T-helper 1 cell (primary cell): ENCODE data around the gene SNX21.
"Not testable (repeated sequence)": the region's sequence is repeated elsewhere in the genome, so short reads cannot be mapped to it uniquely, and the experiment has no call there.

Source experiments
- DNase-seq, 5 donors: peaks; one replicate each; pipeline ENCODE4 v3.0.0-alpha.2; 2012 to 2020

The SNX21 gene

DNA sequence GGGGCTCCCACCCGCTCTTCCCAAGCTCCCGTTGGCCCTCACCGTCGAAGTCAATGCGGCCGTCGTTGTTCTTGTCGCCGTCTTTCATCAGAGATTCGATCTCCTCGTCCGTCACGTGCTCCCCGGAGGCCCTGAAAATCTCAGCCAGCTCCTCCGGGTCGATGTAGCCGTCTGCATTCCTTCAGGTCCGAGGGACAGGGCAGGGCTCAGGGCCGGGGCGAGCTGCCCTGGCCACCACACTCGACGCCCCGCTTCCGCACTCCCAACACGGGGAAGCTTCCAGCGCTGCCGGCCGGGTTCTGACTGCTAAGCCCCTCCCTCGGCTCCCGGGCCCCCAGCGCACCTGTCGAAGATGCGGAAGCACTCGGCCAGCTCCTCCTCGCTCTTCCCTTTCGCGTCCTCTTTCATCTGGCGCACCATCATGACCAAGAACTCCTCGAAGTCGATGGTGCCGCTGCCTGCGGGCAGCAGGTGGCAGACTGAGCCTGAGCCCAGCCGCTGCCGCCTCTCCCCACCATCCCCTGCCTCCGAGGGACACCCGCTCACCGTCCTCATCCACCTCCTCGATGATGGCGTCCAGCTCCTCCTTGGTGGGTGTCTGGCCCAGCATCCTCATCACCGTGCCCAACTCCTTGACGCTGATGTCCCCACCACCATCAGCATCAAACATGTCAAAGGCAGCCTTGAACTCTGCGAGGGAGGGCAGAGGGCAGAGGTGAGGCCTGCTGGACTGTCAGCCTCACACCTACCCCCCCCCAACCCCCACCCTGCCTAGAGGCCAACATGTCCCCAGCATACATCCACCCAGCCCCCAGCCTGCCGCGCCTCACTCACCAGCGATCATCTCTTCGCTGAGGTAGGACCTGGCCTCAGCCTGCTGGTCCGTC, 9.4 kb upstream of the SNX21 start:
- peak in 4 of 5 donors; percentile 28 to 64 (median 34) for DNase-seq

DNA sequence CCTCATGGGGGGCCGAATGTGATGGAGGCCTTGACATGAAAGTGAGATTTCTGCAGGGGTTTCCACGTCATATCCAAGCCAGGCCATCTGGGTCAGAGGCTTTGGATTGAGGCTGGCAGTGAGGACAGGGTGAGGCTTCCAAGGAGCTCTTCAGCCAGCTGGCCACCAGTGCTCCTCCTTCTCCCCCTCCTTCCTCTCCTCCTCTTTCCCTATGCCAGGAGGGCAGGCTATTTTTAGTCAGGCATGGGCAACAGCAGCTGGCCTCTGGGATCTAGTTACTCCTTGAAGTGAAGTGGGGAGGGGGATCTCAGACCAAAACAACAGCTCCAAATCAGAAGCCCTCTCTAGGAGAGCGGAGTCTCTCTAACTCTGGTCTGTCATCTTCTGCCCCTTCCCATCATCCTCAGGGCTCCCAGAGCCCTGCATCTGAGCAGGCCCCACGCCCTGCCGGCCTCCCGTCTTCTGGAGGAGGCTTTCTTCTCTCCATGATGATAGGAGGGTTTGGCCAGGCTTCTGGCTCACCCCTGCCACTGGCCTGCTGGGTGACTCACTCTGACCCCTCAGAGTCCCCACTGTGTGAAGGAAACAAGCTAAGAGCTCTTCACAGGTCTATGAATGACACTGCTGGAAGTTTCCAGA, 7.1 kb upstream of the SNX21 start:
- no peak for DNase-seq

DNA sequence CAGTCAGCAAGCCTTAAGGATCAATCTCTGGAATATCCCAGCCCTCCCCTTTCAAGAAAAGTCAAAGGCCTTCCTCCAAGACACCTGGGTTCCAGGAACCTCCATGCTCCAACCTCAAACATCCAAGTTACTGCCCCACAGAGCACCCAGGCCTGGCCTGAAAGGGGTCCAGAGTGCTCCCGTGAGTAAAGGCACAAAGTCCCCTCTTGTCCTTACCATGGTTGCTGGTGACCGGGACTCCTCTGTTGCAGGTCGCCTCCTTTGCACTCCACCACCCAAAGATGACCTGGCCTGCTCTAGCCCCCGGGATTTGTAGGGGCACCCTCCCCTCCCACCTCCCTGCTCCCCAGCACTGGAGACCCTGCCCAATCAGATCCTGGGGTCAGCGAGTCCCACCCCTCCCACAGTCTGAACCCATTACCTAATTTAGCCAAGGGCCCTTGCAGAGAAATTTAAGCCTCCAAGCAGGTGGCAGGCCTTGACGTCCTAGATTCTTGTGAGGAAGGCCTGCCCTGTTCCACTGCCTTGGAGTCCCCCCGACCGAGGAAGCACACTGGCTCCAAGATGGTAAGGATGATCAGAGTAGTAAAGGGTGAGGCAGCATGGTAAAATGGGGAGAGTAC, 6.5 kb upstream of the SNX21 start, which contains the start of gene TNNC2:
Gene TNNC2, minus strand, starts transcription at position 283 of the 623 bp plus-strand sequence. Its CDS starts 64 bp downstream, at position 219.
- DNase-seq, result no peak

DNA sequence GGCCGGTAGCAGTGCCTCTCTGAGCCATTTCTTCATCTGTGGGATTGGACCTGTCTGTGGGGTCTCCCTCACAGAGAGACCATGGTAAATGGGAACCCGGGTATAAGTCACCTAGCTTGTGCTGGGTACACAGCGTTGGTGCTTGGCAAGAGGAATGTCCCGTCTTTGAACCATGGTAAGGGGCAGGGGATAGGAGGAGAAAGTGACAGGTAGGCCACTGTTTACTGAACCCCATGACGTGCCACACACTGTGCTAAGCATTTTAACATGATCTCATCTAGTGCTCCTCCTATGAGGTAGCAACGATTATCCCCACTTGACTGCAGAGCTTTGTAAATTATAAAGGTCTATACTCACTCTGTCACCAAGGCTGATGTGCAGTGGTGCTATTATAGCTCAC, 5.9 kb upstream of the SNX21 start:
- no peak for DNase-seq

DNA sequence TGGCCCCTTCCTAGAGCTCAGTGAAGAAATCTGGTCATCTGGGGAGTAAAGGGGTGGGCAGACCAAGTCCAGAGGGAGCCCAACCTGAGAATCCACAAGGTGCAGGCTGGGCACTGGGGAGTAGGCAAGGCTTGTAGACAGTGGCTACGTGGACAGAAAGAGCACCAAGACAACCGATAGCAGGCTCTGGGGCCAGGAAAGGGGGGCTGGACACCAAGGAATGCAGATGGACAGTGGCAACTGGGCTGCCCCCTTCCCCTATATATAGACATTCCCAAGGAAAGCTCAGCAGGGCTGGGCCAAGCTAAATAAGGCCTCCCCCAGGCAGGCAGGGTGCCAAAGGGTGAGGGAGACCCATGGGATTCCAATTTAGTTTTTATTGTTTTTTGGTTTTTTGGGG, 5.0 kb upstream of the SNX21 start:
- no peak for DNase-seq

DNA sequence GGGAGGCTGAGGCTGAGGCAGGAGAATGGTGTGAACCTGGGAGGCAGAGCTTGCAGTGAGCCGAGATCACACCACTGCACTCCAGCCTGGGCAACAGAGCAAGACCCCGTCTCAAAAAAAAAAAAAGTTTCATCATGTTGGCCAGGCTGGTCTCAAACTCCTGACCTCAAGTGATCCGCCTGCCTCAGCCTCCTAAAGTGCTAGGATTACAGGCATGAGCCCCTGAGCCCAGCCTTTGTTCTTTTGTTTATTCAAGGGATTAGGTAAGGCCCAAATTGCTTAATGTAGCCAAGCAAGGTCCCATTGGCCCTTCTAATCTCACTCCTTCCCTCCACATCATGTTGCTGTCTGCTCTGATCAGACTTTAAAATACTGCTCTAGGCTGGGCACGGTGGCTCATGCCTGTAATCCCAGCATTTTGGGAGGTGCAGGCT, 3.9 kb upstream of the SNX21 start:
- not testable (repeated sequence) for DNase-seq

DNA sequence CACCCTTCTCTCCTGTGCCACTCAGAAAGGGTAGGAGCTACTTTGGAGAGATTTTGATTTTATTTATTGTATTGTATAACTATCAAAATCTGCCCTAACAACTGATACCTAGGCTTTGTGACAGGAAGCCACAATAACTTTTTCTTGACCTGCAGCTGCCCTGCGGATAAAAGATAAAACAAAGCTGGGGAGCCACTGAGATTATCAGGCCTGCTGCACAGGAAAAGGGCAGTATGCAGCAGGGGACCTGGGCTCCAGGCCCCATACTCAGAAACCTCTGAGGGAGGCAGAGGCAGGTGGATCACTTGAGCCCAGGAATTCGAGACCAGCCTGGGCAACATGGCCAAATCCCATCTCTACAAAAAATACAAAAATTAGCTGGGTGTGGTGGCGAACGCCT, 980 bp upstream of the SNX21 start:
- DNase-seq, result no peak

DNA sequence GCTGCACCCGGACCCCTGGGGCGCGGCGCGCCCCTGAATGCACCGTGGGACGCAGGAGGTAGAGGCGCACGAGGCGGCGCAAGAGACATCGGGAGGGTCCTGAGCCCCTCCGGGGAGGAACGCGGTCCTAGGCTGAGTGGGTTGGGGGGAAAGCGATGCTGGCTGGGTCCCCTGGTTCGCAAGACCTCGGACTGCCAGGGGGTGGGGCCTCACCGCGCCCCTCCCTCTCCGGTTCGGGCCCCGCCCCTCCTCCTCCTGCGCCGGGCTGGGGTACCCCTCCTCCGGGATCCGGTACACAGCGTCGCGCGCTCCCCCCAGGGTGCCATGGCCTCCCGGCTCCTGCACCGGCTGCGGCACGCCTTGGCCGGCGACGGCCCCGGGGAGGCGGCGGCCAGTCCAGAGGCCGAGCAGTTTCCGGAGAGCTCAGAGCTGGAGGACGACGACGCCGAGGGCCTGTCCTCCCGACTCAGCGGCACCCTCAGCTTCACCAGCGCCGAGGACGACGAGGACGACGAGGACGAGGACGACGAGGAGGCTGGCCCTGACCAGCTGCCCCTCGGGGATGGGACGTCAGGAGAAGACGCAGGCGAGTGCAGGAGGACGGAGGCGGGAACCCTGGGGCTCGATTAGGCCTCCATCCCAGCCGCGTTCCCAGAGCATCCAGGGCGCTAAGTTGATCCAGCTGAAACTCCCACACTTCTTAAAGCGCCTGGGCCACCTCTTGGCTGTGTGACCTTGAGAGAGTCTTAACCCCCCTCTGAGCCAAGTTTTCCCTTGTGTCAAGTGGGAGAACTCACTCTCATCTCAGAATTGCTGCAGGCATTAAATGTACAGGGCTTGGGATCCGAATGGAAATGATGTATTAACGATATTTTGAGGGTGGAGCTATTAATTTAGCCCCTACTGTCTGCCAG, 541 bp downstream of the SNX21 start:
- DNase-seq, result peak in 2 of 5 donors; percentile 41 to 46

DNA sequence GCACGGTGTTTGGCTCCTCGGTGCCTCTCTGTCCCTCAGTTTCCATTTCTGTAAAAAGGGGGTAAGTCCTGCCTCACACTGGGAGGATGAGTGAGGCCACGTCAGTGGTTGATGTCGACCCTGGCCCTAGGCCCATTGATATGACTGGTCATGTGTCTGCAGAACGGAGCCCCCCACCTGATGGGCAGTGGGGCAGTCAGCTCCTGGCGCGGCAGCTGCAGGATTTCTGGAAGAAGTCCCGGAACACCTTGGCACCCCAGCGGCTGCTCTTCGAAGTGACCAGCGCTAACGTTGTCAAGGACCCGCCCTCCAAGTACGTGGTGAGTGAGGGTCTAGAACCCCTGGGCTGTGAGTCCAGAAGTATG, 1.2 kb downstream of the SNX21 start:
- DNase-seq, result no peak

DNA sequence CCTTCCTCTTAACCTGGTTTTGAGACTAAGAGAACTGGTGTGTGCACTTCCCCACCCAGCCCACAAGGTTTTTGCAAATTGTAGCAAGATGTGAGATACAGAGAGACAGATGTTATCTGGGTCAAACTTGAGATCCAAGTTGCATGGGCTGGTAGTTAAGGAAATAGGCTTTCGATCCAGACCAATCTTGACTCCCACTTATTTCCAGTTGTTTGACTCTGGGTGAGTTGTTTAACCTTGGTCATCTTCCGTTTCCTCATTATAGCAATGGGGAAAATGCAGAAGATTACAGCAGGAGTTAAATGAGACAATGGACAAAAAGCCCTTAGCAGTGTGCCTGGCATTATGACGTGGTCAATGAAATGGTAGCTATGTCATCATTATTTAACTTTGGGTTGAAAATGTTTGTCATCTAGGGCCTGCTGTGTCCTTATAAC, 1.7 kb downstream of the SNX21 start:
- DNase-seq, result no peak

DNA sequence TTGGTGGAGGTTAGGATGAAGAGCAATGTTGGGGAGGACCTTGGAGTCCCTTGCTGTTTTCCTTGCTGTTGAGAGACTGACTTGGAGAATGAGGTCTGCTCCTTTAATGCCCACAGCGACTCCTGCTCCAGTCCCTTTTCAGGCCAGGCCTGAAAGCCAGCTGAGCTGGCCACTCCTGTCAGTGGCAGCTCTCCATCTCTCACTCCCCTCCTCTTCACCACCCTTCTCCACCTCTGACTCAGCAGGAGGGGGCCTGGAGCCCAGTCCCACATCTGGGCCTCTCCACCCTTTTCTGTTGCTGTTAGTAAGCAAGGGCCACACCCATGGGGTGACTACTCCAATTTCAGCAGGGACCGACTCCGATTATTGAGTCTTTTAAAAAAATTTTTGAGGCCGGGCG, 2.2 kb downstream of the SNX21 start:
- no peak for DNase-seq

DNA sequence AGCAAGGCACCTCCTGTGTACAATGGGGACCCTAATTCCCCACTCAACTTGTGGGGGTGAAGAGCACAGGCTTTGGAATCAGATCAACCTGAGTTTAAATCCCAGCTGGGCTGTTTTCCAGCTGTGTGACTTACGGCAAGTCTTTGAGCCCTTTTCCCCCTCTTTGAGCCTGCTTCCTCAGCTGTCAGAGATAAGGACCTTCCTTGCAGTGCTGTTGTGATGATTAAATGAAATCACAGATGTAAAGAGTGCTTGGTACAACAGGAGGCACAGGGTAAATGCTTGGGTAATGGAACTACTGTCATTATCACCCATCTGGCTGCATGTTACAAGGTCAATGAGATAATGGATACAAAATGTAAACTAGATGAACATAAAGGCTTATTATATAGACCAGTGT, 3.2 kb downstream of the SNX21 start:
- no peak for DNase-seq

DNA sequence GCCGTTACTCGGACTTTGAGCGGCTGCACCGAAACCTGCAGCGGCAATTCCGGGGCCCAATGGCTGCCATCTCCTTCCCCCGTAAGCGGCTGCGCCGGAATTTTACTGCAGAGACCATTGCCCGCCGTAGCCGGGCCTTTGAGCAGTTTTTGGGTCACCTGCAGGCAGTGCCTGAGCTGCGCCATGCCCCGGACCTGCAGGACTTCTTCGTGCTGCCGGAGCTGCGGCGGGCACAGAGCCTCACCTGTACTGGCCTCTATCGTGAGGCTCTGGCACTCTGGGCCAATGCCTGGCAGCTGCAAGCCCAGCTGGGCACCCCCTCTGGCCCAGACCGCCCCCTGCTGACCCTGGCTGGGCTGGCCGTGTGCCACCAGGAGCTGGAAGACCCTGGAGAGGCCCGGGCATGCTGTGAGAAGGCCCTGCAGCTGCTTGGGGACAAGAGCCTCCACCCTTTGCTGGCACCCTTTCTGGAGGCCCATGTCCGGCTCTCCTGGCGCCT, 7.2 kb downstream of the SNX21 start:
- no peak for DNase-seq

DNA sequence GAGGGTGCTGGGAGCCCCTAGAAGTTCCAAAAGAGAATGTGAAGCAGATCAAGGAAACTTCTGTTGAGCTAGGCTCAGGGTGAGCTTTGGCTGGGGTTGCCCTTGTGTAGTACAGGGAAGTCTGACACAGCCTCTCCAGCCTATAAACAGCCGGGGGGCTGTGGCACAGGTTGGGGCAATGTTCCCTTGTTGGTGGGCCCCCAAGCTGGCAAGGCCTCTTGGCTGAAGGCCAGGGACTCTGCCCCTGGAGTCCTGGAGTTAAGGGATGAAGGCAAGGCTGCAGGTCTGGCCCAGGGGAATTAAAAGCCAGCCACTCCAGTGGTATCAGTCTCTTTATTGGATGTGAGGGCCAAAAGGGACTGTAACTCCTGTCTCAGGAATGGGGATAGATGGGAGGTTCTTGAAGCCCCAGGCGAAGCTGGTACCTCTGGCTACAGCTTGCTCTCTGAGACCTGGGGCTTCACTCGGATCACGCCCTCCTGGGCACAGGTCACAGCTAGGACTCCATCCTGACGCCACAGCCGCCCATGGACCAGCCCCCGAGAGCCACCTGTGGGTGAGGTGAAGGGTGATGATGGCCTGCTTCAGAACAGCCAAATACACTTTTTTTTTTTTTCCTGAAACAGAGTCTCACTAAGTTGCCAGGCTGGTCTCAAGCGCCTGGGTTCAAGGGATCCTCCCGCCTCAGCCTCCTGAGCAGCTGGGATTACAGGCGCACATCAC, 8.0 kb downstream of the SNX21 start:
- no peak for DNase-seq

DNA sequence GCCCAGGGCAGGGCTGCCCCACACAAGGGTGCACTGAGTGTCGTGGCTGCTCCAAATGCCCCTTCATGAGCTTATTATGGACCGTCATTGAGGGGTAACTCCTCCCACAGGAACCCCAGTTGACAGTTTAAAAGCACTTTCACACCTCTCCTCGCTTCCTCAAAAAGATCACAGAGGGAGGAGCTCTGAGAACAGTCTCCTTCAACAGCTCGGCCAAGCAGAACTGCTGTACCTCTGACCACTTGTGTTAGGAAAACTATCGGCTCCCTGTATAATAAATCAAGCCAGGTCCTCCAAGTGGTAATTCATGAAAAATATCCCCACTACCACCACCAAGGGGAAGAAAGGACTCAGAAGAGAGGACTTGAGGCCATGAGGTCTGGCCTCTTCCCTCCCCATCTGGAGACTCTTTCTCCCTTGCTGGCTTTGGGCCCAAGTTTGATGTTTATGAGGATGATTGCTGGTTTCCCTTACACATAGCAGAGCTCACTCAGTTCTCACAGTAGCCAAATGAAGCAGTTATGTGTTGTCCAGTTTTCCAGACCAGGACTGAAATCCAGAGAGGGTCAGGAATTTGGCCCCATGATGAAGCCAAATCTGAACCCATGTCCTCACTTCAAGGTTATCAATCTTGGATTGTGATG, 8.7 kb downstream of the SNX21 start:
- no peak for DNase-seq

DNA sequence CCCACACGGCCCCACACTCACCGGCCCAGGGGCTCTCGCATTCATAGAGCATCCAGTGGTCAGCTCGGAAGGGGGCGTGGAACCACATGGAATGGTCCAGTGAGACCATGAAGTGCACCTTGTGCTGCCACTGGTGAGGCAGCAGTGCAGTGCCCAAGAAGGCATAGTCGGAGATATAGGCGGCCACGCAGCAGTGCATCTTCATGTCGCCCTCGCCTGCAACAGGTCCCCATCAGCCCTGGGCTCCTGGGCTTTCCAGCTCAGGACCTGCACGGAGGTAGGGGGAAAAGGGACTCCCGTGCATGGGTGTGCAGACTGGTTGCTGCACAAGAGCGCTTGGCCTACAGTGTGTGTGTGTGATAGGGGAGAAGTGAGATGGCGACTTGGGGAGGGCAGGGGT, 9.9 kb downstream of the SNX21 start:
- no peak for DNase-seq

DNA sequence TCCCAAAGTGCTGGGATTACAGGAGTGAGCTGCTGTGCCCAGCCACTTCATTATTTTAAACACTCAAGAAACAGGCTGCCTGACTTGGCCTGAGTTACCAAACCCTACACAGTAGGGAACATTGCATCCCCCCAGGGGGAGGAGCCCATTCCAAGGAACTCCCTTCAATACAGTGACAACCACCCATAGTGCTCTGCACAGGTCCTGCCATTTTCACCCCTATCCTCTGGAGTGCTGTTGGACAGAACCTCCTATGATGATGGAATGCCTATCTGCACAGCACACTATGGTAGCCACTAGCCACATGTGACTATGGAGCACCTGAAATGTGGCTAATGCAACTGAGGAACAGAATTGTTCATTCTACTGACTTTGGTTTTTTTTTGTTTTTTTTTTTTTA, 11.9 kb downstream of the SNX21 start:
- no peak for DNase-seq

DNA sequence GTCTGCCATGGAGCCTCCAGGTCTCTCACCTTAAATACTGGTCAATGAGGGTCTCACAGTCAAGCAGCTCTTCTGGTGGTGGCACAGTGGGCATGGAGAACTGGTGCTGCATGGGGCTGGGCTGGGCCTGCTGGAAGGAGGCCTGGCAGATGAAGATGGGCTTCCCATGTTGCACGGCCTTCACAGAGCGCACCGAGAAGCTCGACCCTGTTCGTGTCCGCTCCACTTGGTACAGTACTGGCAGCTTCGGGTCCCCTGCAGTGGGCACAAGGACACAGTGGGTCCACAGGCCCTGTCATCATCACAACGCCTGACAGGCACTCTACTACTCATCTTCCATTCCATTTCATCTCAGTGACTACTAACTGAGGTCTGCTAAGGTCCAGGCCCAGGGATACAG, 14.8 kb downstream of the SNX21 start:
- DNase-seq, result no peak

DNA sequence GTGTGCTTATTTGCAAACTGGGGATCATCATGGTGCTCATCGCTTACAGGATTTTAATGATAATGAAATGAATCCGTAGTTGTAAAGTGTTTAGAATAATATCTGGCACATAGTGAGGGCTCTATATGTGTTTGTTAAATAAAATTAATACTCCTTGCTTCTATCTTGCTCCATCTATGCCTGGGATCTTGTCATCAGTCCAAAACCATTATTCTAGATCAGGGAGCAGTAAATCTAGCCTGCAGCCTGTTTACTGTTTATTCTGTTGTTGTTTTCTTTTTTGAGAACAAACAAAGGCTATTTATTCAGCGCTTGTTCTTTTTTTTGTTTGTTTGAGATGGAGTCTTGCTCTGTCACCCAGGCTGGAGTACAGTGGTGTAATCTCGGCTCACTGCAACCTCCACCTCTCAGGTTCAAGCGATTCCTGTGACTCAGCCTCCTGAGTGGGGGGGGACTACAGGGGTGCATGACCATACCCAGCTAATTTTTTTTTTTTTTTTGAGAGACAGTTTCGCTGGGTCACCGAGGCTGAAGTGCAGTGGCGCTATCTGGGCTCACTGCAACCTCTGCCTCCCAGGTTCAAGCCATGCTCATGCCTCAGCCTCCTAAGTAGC, 15.5 kb downstream of the SNX21 start:
- no peak for DNase-seq

DNA sequence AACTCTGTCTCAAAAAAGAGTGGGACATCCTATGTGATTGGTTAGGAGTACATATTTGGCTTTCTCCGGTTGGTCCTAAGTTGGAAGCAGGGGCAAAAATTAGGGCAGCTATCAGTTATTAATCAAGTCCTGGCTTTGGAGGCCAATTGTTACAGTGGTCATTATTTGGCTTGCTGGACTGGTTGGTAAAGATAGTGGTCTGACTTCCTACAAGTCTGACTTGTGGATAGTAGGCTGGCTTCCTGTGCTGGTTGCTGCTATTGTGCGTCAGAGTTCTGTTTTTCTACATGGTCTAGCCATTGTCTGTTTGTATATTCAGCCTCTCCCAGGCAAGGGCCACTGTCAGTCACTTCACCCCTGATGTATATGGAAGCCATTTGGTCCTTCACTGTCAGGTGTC, 16.6 kb downstream of the SNX21 start:
- no peak for DNase-seq

DNA sequence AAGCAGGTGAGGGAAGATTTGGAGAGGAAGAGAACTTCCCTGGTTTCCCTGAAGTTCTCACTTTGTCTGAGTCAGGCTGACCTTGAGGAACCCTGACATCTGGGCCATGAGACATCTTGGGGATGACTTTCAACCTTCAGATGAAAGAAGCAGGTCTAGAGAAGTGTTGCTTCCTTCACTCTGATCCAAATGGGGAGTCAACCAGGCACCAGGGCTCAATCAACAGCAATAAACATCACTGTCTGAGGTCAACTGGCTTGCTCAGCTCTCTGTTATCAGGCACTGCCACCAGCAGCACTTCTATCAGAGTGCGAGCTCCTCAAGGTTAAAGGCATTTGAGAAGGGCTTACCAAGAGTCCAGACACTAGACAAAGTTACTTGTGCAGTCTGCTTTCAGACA, 17.3 kb downstream of the SNX21 start:
- DNase-seq, result no peak
